Measurements from ENCODE around the gene KIF3A. TPM values are rescaled to one million over a fixed set of nuclear protein-coding genes. Genes with fewer than 3 reads are reported as not detected.

Gene KIF3A
- total and polyA plus RNA-seq, 4 donors = 0.58 to 1.2 (median 0.86) TPM

GRCh38 chr5:132671000-132671399, 66.3 kb downstream of the KIF3A start:
- Histone ChIP-seq H3K27ac (ENCODE audit: low read depth in 1 of 2, low read length in 2 of 2) (no peak overlapping the region), H3K9me3 (ENCODE audit: control insufficient read depth in 4 of 4, low read length in 3 of 4) (no peaks in the 10 kb centered on the region), H3K4me3 (ENCODE audit: low read depth in 1 of 3, low read length in 3 of 3) (no peak overlapping the region), H3K9ac (ENCODE audit: low read depth in 1 of 2, low read length in 2 of 2) (no peak overlapping the region), H3K36me3 (ENCODE audit: control insufficient read depth in 4 of 4, insufficient read depth in 3 of 4, low read depth in 1 of 4, low read length in 3 of 4) (no peaks in the 10 kb centered on the region), H3K27me3 (ENCODE audit: control insufficient read depth in 4 of 4, insufficient read depth in 4 of 4, low read length in 3 of 4) (no peaks in the 10 kb centered on the region), H3K4me1 (ENCODE audit: control insufficient read depth in 4 of 4, insufficient read depth in 4 of 4, low read length in 3 of 4) (no peaks in the 10 kb centered on the region)
- DNase-seq (ENCODE audit: low spot score) = no peak
- TF ChIP-seq JUND (IDR thresholded peaks at IDR 0.05) = no peak
- no peak for TF ChIP-seq REST (IDR thresholded peaks at IDR 0.05)
- no peak for TF ChIP-seq GABPA (IDR thresholded peaks at IDR 0.05 in 1 of 2, conservative IDR thresholded peaks at IDR 0.05 in 1 of 2)
- no peak for TF ChIP-seq ZBTB33 (IDR thresholded peaks at IDR 0.05)
- no peak for TF ChIP-seq NR2F2 (IDR thresholded peaks at IDR 0.05)
- no peak for TF ChIP-seq EGR1 (IDR thresholded peaks at IDR 0.05; ENCODE audit: low read depth in 2 of 2)
- no peak for TF ChIP-seq HNF4A (conservative IDR thresholded peaks at IDR 0.05)
- no peak for TF ChIP-seq YY1 (IDR thresholded peaks at IDR 0.05)
- TF ChIP-seq CTCF (IDR thresholded peaks at IDR 0.05; ENCODE audit: low read depth, low read length, missing input control) = no peak
- no peak for TF ChIP-seq RXRA (IDR thresholded peaks at IDR 0.05)
- no peak for TF ChIP-seq SP1 (IDR thresholded peaks at IDR 0.05)
- no peak for TF ChIP-seq FOXA2 (IDR thresholded peaks at IDR 0.05)
- TF ChIP-seq TAF1 (conservative IDR thresholded peaks at IDR 0.05) = no peak
- no peak for TF ChIP-seq ATF3 (IDR thresholded peaks at IDR 0.05)
- WGBS = 98% methylated on average over 3 of the region's 3 CpGs

GRCh38 chr5:132669966-132670882, 67.1 kb downstream of the KIF3A start:
- Histone ChIP-seq H3K9ac (ENCODE audit: low read depth in 1 of 2, low read length in 2 of 2) (no peak overlapping the region), H3K4me3 (ENCODE audit: low read depth in 1 of 3, low read length in 3 of 3) (no peak overlapping the region), H3K27ac (ENCODE audit: low read depth in 1 of 2, low read length in 2 of 2) (no peak overlapping the region), H3K36me3 (ENCODE audit: control insufficient read depth in 4 of 4, insufficient read depth in 3 of 4, low read depth in 1 of 4, low read length in 3 of 4) (no peaks in the 10 kb centered on the region), H3K4me1 (ENCODE audit: control insufficient read depth in 4 of 4, insufficient read depth in 4 of 4, low read length in 3 of 4) (no peaks in the 10 kb centered on the region), H3K27me3 (ENCODE audit: control insufficient read depth in 4 of 4, insufficient read depth in 4 of 4, low read length in 3 of 4) (no peaks in the 10 kb centered on the region), H3K9me3 (ENCODE audit: control insufficient read depth in 4 of 4, low read length in 3 of 4) (no peaks in the 10 kb centered on the region)
- peak; percentile 28 for DNase-seq (ENCODE audit: low spot score)
- WGBS = 89% methylated on average over 16 of the region's 16 CpGs
- no peak for TF ChIP-seq TAF1 (conservative IDR thresholded peaks at IDR 0.05)
- TF ChIP-seq REST (IDR thresholded peaks at IDR 0.05) = no peak
- TF ChIP-seq ZBTB33 (IDR thresholded peaks at IDR 0.05) = no peak
- no peak for TF ChIP-seq SP1 (IDR thresholded peaks at IDR 0.05)
- no peak for TF ChIP-seq RXRA (IDR thresholded peaks at IDR 0.05)
- TF ChIP-seq GABPA (IDR thresholded peaks at IDR 0.05 in 1 of 2, conservative IDR thresholded peaks at IDR 0.05 in 1 of 2) = no peak
- TF ChIP-seq MAX (IDR thresholded peaks at IDR 0.05) = no peak
- TF ChIP-seq EGR1 (IDR thresholded peaks at IDR 0.05; ENCODE audit: low read depth in 2 of 2) = no peak
- TF ChIP-seq RAD21 (IDR thresholded peaks at IDR 0.05) = no peak
- TF ChIP-seq HNF4A (conservative IDR thresholded peaks at IDR 0.05) = no peak

Measured in liver (tissue), 9 donors.